Measurements from ENCODE around the gene AURKA.
"Not testable (repeated sequence)": the region's sequence is repeated elsewhere in the genome, so short reads cannot be mapped to it uniquely, and the experiment has no call there.

AURKA gene

DNA sequence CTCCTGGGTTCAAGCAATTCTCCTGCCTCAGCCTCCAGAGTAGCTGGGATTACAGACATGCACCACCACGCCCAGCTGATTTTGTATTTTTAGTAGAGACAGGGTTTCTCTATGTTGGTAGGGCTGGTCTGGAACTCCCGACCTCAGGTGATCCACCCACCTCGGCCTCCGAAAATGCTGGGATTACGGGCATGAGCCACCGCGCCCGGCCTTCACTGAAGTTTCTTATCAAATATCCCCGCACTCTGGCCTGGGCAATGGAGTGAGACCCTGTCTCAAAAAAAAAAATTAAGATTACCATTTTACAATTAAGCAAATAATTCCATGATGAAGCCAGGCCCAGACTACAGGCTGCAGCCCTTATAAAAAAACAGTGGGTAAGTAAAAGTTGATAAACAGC is 1.6 kb downstream of the AURKA start:
- not testable (repeated sequence) for DNase-seq, ATAC-seq

DNA sequence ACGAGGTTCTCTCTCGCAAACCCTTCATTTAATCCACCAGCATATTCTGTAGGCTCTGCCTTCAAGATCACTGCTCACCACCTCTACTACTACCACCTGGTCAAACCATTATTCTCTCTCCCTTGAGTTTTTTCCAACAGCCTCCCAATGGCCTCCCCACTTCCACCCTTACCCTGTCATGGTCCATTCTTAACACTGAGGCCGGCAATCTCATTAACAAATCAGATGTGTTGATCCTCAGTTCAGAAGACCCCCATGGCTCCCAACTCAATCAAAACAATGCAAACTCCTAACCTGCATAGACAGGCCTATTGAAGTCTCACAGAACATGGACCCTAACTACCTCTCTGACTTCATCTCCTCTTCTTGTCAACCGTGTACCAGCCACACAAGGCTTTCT is 2.2 kb downstream of the AURKA start:
- ATAC-seq (no peak), DNase-seq (no peak)

DNA sequence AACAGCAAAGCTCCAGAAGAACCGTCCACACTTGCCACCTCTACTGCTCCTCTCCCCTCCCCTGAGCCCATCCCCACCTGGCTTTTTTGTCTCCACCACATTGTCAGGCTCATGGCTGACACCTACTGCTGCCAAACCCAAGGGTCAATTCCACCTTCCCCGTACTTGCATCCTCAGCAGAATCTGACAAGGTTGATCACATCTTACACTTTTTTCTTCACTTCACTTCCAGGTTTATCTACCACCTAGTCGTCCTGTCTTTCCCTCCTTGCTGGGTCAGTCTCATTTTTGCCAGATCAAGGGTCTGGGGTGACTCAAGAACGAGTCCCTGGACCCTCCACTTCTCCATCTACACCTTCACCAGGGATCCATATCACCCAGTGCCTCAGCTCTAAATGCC is 3.1 kb downstream of the AURKA start:
- no peak for ATAC-seq
- DNase-seq = no peak

DNA sequence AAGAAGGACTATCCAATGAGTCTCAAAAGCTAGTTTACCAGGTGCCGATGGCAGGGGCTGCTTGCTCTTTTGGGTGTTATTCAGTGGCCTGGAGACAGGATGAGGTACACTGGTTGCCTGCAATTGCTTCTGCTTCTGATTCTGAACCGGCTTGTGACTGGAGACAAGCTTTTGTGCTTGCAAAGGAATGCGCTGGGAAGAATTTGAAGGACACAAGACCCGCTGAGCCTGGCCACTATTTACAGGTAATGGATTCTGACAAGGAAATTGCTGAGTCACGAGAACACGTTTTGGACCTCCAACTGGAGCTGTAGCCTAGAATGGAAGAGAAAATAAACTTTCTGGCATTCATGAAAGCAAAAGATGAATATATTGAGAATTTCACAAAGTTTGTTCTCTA is 5.8 kb downstream of the AURKA start:
- no peak for DNase-seq
- no peak for ATAC-seq

DNA sequence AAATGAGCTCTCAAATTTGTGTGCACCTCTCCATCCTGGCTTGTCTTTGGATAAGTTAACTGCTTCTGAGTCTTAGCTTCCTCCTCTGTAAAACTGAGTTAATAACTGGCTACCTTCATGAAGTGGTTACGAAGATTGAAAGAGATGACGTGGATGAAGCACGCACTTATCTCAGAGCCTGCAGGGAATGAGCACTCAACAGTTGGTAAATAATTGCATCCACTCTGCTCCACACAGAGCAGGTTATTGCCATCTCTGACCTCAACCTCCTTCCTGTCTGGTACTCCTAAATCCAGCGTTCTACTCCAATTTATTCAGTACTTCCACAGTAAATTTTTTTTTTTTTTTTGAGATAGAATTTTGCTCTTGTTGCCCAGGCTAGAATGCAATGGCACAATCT is 6.9 kb downstream of the AURKA start:
- DNase-seq (no peak), ATAC-seq (no peak)

DNA sequence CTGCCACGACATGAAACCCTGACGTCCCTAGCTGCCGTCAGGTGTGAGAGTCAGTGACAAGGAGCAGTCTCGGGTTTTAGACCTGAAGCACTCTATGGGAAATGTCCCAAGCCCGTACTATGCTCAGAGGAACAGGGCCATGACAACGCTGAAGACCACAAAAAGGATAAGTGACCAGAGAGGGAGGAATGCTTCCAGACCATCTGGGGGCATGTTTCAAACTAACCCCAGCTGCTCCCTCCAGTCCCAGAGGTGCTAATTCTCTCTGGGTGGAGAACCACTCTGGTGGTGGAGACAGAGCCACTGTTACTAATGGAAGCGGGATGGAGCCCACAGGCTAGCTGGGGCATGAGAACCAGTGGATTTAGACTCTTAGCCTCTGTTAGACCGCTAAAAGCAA is 8.7 kb downstream of the AURKA start:
- ATAC-seq = no peak
- no peak for DNase-seq

DNA sequence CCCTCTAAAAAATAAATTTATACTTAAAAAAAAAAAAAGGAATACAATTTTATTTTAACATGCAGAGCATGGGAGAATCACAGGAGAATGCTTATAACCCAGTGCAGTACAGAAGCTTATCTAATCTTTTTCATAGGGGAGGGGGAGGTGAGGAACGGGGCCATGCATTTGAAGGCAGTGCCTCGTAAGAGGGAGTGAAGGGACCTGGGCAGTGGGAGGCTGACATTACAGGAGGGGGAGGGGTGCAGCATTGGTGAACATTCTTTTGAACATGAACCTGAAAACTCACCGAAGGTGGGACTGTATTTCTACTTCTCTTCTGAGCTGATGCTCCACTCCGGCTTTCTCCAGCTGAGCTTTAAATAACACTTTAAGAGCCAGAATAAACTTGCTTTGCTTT is 9.3 kb downstream of the AURKA start:
- DNase-seq = no peak

DNA sequence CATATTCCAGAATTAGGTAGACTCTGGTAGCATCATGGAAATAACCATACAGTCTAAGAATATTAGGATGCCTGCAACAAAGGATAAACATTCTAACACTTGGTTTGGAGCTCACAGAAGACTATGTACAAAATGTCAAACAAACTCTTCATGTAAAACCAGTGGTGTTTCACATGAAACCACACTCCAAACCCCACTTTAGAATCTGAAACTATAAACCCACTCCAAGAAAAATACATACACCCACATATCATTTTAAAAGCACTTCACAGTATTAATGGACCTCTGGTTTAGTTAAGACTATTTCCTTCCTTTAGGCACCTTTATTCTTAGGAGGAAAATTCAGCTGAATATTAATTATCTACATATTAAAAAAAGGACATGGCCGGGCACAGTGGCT is 10.5 kb downstream of the AURKA start:
- peak; percentile 32 for ATAC-seq
- DNase-seq = no peak

More for the DNA sequence above, 9.3 kb downstream of the AURKA start:
- no peak for ATAC-seq

DNA sequence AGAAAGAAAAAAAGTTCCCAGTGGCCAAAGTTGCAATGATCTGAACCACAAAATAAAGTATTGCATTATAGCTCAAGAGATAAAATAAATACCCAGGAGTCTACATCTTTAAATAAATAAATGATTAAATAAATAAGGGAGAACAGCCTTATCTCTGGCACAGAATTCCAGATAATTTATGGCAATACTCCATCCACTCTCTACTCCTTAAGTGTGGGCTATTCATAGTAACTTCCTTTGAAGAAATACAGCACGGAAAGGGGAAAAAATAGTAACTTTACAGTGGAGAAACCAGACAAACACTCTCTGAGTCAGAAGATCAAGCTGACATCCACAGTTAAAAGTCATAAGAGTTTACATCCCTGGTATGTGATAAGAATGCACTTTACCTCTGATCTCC is 11.6 kb downstream of the AURKA start:
- ATAC-seq = no peak

DNA sequence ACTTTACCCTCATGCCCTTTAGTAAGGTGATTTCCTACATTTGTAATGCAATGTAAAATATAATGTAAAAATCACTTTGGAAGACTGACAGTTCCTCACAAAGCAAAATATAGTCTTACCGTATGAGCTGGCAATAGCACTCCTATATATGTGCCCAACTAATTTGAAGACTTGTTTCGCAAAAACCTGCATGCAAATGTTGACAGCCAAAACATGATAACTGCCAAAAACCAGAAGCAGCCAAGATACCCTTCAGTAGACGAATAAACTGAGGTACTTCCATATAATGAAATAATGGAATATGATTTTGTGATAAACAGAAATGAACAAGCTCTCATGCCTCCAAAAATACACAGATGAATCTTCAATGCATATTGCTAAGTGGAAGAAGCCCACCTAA is 13.6 kb downstream of the AURKA start:
- no peak for DNase-seq
- ATAC-seq = no peak

More for the DNA sequence above, 11.6 kb downstream of the AURKA start:
- DNase-seq = no peak

DNA sequence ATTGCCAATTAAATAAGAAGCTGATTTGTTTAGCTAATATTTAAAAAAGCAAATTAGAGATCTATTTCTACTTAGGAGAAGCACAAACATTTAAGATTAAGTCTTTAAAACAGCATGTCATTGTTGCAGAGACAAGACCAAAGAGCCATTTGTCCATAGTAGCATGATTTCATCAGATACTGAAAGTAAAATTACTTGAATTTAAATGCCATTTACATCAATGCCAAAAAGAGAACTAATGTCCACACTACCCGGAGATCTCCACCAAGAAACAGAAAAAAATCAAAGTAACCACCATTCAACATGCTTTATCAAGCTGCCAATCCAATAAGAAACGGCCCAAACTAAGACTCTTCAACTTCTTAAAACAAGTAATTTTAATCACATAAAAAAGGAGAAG is 15.7 kb downstream of the AURKA start:
- DNase-seq (no peak), ATAC-seq (no peak)

DNA sequence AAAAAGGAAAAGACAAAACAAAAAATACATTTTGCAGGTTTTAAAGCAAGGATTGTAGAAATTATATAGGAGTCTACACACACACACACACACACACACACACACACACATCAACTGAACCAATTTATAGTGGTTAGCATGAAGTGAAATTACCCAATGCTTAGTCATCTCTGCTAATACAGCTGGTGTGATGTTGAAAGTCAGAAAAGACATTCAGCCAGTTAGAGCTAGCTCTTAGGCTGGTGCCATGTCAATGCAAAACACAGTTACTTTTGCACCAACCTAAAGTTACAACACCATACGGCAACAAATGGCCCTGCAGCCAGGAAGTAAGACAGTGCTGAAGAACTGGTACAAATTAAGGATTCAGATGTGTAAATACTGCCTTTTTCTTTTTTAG is 18.1 kb downstream of the AURKA start:
- no peak for DNase-seq
- peak; percentile 69 for ATAC-seq

DNA sequence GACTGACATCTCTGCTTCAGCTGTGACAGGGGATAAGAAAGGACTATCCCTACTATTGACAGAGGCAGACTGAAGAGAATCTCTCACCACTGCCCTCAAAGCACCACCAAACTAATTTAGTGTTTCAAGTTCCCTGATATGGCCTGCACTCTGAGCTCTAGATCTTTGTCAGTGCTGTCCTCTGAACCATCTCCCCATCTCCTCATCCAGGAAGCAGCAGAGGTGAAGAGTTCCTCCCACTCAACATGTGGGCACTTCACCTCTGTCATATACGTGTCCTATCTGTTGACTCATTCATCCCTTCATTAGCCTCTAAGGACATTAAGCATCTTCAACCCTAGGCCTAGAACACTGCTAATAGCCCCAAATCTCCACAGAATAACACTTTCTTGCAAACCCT is 19.2 kb downstream of the AURKA start:
- ATAC-seq (peak; percentile 42), DNase-seq (no peak)

DNA sequence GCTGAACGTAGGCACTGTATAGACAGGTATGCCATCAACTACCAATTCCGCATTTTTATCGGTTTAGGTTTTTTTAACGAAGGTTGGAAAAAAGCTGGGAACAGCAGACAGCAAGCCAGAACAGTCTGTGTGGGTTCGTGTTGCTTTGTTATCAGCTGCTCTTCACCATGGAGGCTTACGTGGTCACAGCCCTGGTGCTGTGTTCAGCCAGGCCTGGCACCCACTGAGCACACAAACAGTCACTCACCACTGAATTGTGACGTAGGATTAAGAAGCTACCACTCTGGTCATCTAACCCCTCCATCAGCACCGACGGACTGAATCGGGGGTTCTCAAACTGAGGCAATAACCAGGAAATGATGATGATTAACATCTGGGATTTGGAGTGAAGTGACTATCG is 20.0 kb downstream of the AURKA start:
- ATAC-seq (no peak), DNase-seq (no peak)

DNA sequence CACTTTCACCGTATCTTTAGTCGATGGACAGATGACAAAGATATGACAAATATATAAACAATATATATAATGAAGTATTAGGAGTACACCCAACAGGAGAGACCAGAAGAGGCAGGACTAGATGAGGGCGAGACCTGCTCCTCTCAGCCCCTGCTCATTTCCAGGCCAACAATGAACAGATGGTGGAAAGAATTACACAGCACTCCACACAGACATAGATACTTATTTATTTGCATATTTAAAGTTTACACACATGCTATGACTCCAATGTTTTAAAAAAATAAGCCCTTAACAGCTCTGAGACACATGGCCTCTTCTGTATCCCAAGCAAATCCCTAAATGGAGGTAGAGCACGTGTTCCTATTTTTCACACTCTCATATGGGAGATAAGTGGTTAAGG is 22.8 kb downstream of the AURKA start:
- DNase-seq = no peak
- no peak for ATAC-seq

DNA sequence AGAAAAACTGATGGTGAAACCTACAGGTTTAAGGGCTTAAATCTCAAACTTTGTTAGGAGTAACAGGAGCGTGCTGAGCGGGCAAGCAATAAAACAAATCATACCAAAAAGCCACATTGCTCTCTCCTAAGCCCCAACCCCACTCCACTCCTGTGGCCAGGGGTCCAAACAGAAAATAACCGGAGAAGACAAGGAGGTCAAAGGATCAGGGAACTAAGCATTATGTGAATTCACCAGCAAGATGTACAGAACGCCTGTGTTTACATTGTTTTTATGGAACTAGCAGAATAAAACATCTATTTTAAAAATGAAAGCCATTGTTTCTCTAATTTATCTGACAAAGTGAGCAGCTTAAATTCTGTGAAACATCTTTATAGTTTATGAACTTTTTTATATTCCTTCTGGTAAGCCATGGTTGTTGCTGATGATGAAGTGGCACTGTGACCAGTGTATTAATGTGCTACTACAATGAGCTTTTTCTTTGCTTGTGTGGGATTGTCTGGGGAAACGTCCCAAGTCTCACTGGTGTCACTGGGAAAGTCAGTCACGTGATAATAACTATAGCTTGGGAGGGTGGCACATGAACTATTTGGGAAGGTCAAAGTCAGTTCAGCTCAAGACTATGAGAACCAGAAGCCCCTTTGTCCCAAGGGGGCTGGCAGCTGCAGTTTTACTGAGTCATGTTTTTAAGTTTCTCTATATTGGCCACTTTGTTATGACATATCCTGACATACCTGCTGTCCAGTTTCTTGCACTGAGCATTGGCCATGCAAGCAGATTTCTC is 23.5 kb downstream of the AURKA start:
- DNase-seq = no peak
- peak; percentile 30 for ATAC-seq

DNA sequence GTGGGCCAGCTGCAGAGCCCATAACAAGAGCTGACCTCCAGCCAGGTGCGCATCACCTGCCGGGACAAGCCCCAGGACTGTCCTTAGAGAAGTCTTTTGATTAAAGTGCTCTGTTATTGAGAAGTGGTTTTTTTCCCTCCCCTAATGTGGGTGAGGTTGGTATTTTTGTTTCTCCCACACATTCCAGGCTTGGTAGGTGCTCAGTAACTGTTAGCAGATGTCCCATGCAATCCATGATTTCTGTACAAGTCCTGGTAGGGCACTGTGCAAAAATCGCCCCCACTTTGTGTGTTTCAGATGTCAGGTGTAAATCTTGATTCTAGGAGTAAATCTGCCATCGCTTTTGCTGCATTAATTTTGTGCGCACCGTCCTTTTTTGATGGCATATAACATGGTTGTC is 28.5 kb downstream of the AURKA start:
- ATAC-seq = no peak

DNA sequence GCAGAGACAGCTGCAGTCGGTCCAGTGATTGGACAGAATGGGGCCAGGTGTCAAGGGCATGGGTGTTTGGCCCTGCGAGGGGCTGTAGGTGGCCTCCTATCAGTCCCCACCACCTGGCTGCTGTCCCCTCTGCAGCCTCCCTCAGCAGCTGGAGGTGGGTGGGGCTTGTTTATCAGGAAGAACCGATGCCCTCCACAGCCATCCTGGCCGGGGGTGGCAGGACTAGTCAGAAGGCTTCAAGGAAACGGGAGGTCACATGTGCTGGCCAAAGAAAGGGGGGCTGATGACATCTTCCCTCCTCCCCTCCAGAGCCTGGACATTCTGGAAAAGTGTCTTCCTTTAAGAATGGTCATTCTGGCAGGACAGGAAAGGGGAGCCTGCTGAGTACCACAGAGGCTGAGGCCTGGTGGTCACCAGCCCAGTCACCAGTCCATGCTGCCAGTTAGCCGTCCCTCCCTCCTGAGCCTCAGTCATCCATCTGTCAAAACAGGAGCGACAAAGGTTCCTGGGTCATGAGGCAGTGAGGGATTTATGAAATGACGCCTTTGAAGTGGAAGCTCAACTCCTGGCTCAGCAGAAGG is 29.1 kb downstream of the AURKA start:
- ATAC-seq (no peak), DNase-seq (no peak)

More for the DNA sequence above, 28.5 kb downstream of the AURKA start:
- no peak for DNase-seq

DNA sequence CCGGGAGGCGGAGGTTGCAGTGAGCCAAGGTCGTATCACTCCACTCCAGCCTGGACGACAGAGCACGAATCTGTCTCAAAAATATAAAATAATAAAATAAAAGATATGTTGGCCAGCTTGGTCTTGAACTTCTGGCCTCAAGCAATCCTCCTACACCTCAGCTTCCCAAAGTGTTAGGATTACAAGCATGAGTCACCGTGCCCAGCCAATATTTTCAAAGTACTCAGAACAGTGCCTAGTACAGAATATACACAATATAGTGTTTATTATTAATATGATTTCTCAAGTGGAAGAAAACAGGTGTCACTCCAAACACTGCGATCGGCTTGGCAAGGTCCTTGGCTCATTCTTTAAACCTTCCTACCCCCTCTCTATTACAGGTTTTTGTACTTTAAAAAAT is 30.1 kb downstream of the AURKA start:
- DNase-seq (no peak), ATAC-seq (no peak)

DNA sequence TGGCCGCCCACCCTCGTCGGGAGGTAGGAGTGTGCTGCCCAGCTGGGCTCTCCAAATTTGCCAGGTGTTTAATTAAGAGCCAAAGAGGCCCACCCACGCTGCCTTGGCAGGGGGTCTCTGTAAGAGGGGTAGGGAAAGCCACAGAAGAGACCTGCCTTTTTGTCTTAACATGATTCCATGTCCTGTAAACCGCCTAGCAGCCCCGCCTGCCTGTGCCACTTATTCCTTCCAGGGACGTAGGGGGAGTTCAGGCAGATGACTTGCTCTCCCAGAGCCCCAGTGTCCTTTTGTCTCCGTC is 31.2 kb downstream of the AURKA start:
- ATAC-seq = no peak
- DNase-seq = no peak

DNA sequence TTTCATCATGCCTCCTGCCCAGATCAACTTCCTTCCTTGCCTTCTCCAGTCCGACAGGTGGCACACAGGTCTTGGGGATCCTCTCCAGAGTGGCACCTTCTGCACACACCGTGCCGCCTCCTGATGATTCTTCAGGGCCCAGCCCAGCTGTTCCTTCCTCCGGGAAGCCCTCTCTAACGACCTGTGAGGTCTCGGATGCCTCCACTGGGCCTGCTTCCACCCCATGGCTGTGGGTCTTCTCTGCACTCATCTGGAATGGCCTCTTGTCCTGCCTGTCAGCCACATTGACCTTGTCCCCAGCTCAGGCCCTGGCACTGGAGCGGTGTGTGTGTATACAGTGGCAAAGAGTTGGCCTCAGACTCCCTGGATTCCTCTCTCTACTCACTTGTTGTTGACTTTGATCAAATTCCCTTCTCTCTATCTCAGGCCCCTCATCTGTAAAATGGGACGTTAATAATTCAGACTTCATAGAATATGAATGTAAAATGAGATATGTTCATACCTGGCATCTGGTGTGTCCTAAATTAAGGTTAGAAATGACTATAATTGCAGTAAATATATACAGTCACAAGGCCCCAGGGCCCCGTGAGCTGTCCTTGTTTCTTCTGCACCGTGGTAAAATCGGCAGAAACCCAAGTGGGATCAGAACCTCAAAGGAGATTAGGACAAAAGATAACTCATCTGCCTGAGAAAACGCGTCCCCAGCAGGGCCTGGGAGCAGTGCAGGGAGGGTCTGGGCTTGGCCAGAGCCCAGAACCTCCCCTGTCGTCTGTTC is 31.7 kb downstream of the AURKA start:
- no peak for ATAC-seq

DNA sequence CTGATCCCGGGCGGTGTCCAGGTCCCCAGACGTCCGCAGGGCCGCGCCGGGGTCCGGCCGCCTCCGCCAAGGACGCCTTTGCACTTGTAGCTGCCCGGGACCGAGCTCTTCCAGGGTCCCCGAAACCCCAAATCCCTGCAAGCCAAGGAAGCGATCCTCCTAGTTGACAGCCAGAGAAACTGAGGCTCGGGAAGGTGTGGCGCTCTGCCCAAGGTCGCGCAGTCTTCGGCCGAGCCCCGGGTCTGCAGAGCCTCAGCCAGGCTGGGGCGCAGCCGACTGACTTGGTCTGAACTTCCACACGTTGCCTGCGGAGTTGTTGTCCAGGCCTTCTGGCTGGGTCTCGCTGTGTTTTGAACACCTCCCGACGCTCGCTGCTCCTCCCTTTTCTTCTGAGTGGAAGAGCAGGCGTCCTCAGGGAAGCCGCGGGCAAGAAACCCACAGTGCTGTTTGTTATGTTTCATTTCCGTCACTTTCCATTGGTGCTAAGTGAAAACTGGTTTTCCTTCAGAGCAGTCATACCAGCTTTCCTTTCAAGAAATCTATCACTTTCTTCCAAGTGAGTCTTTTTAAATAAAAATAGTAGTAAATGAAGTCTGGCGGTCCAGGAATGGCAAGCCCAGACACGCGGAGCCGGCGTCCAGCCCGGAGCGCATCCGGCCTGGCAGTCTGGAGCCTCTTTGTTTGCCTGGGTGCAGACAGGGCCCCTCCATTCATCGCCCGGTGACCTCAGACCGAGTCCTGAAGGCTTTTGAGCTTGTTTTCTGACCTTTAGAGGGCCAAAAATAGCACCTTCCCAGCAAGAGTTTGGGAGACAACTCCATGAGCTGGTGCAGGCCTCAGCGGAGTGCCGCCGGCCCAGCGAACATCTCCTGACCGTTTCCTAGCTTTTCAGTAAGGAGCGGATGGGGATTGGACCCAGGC is 32.5 kb downstream of the AURKA start:
- no peak for ATAC-seq

More for the DNA sequence above, 31.7 kb downstream of the AURKA start:
- no peak for DNase-seq

More for the DNA sequence above, 32.5 kb downstream of the AURKA start:
- DNase-seq = peak; percentile 21
